Eye (tissue), 1 donor: ENCODE measurements around the gene TIMP2.
"Not testable (repeated sequence)": the region's sequence is repeated elsewhere in the genome, so short reads cannot be mapped to it uniquely, and the experiment has no call there.

Experiments
- DNase-seq: peaks from one replicate; pipeline ENCODE4 v3.0.0-alpha.2; 2015

Gene TIMP2, protein sequence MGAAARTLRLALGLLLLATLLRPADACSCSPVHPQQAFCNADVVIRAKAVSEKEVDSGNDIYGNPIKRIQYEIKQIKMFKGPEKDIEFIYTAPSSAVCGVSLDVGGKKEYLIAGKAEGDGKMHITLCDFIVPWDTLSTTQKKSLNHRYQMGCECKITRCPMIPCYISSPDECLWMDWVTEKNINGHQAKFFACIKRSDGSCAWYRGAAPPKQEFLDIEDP

DNA sequence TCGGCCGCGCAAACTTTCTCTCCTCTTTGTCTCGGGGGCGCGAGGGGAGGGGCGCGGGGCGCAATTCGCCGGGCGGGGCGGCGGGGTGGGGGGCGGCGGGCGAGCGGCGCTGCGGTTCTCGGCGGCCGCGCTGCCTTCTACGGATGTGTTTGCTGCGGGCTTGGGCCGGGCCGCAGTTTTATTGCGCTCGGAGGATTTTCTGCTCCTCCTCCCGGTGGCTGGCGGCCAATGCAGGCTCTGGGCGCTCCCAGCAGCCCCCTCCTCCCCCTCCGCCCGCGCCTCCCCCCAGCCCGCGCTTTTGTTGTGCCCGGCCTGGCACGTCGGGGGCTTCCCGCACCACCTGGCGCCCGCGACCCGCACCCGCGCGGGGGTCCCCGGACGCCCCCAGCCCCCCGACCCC, at the start of gene TIMP2:
TSS of gene TIMP2 (minus strand) at position 154 of the 400 bp plus-strand sequence. CDS start 299 bp downstream, outside the sequence.
- peak; percentile 95 for DNase-seq

DNA sequence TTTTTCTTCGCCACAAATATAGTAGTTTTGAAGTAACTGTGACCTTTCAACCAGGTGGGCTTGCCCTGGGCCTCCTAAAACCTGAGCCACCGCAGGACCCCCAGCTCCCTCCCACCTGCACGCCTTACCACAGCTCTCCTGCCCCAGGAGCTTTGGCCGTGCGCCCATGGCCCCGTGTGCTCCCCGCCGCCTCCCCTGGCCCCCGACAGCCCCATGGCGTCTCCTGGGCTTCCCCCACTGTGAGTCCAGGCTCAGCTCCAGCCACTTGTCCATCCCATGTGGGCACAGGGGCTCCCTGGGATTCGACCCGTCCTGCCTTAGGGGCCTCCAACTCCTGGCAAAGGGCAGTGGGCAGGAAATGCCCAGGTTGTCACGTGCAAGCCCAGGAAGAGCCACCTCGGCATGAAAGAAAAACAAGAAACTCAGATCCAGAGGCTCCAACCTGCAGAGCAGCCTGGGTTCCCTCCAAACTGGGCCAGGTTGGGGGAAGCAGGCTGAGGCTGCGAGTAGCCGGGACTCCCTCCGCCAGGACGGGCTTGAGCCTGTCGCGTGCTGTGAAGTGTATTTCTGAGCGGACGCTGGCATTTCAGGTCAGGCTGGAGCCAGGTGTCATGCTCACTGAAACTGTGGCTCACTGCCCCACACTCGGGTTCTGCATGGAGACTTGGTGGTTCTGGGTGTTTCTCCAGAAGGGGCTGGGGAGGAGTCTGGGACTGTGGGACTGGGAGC, 48.8 kb upstream of the TIMP2 start:
- no peak for DNase-seq

GRCh38 chr17:78973196-78973595, 48.0 kb upstream of the TIMP2 start:
- no peak for DNase-seq

GRCh38 chr17:78972507-78973105, 47.4 kb upstream of the TIMP2 start:
- DNase-seq, result no peak

- no peak for DNase-seq
Observed at GRCh38 chr17:78971756-78972506, 46.7 kb upstream of the TIMP2 start.

GRCh38 chr17:78970834-78971755, 45.9 kb upstream of the TIMP2 start:
- DNase-seq, result peak; percentile 95

DNA sequence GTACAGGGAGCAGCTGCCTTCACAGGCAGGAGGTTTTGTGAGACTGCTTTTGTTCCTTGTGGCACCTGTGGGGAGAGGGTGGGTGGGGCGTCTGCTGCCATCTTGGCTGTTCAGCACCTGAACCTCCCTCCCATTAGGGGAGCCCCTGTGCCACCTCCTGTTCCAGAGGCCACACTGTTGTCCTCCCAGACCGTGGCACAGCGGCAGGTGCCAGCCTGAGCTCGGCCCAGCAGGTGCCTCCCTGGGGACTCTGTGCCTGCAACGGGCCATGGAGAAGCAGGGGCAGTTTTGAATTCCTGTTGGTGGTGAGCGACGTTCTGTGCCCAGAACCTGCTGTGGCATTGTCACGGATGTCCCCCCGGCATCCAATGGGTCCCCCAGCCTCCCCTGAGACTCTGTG, 44.7 kb upstream of the TIMP2 start:
- DNase-seq, result no peak

DNA sequence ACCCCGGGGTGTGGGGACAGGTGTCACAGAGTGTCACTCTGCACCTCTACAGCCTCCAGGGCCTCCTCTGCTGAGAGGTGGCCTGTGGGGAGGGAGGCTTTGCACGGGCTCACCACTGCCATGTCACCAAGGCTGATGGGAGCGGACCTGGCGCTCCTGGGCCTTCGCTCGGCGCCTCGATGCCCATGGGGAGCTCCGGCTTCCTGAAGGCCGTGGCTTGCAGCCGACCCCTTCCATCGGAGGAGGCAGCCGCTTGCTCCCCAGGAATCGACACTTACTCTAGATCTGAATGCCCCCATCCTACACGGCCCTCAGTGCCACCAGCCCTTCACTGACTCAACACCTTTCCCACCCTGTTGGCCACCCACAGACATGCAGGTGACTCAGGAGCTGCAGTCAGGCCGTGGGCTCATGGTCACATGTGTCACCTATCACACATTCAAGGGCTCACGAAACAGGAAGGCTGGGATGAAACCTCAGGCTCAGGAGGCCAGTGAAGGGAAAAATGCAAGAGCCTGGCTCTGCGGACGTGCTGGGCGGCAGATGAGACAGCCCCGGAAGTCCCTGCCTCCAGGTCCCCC, 42.7 kb upstream of the TIMP2 start:
- no peak for DNase-seq

DNA sequence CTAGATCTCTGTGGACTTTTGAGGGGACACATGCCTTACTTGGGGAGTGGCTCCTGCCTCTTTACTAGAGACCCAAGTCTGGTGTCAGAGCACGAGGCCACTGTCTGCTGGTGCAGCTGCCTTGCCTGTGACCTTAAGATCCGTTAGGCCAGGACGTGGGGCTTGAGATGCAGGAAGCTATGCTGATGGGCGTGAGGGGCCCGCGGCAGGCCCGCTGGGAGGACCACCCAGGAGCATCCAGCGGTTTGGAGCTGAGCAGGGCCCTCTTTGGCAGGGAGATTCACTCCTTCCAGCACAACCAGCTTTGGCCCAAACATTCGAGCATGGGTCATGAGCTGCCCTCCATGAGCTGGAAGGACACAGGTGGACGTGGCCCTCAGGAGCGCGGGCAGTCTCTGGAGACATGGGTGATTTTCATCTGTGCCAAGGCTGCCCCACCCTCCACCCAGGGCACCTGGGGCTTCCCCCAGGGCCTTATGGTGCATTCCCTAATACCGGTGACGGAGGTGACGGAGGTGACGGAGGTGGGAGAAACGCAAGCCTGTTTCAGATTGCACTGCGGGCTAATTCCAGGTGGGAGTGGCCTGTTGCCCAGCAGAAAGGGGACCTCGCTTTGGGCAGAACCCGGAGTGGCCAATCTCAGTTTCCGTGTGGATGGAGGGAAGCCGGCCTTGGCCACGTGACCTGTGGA, 41.9 kb upstream of the TIMP2 start:
- DNase-seq, result no peak

DNA sequence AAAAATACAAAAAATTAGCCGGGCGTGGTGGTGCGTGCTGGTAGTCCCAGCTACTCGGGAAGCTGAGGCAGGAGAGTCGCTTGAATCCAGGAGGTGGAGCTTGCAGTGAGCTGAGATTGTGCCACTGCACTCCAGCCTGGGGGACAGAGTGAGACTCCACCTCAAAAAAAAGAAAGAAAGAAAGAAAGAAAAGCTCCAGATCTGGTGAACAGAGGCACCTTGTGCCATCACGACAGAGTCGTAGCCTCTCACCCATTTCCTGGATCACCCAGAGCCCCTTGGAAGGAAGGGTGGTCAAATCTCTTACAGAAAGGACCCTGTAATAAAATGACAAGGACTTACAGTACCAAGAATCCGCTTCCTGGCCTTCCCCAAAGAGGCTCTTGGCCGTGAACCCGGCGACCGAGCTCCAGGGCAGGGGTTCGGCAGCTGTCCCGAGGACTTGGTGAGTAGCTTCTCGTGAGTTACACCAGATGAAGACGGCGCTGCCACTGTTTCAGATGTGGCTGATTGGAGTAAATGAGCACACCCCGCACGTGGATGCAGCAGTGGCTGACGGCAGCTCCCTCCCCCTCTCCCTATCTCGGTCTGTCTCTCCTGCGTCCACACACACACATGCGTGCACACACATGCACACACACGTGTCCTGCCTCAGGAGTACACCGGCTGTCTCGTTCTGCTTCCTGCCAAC, 41.1 kb upstream of the TIMP2 start:
- DNase-seq, result no peak

GRCh38 chr17:78965491-78965924, 40.3 kb upstream of the TIMP2 start:
- no peak for DNase-seq

DNA sequence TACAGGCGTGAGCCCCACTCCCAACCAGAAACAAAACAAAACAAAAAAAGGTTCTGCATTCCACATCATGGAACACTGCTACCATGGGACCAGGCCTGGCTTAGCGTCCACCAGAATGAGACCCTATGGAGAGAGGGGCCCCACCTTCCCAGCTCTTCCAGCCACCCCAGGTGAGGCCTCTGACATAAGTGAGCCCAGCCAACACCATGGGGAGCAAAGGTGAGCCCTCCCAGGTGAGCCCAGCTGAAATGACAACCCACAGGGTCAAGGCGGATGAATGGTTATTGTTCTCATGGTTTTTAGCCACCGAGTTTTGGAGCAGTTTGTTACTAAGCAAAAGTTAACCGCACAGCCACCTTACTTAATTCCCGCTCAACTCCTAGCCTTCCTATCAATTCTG, 38.2 kb upstream of the TIMP2 start:
- DNase-seq, result no peak

GRCh38 chr17:78962984-78963348, 37.8 kb upstream of the TIMP2 start:
- DNase-seq, result not testable (repeated sequence)

GRCh38 chr17:78962345-78962983, 37.3 kb upstream of the TIMP2 start:
- DNase-seq, result no peak

GRCh38 chr17:78961571-78961970, 36.4 kb upstream of the TIMP2 start:
- DNase-seq, result no peak

- no peak for DNase-seq
Observed at GRCh38 chr17:78960928-78961327, 35.7 kb upstream of the TIMP2 start.

GRCh38 chr17:78959803-78960202, 34.6 kb upstream of the TIMP2 start:
- DNase-seq, result no peak

GRCh38 chr17:78958641-78959127, 33.5 kb upstream of the TIMP2 start:
- no peak for DNase-seq

- DNase-seq, result no peak
Observed at GRCh38 chr17:78957128-78957527, 31.9 kb upstream of the TIMP2 start.

- DNase-seq, result no peak
Observed at GRCh38 chr17:78956254-78956653, 31.1 kb upstream of the TIMP2 start.
